ENCODE measurements around the gene CACNA1C. TPM values are rescaled to one million over a fixed set of nuclear protein-coding genes. Genes with fewer than 3 reads are reported as not detected.

CACNA1C gene
- total RNA-seq, 1 donor from 2014 or later: 11.7 TPM

GRCh38 chr12:2286461-2287131 lies 233.8 kb downstream of the CACNA1C start:
- Mint-ChIP-seq H3K9me3 (ENCODE audit: low read depth) (no peaks in the 10 kb centered on the region), H3K4me1 (ENCODE audit: low read depth) (peaks cover 1% of the 10 kb centered on the region), H3K36me3 (ENCODE audit: insufficient read depth) (no peaks in the 10 kb centered on the region), H3K27ac (no peak overlapping the region), H3K4me3 (ENCODE audit: low read depth) (no peak overlapping the region), H3K27me3 (peaks cover 28% of the 10 kb centered on the region)
- no peak for DNase-seq (ENCODE audit: low spot score, unreplicated experiment)
- TF ChIP-seq CTCF (IDR thresholded peaks at IDR 0.05; ENCODE audit: unreplicated experiment): no peak

- H3K36me3 Mint-ChIP-seq (ENCODE audit: insufficient read depth): no peaks in the 10 kb centered on the region
- H3K4me3 Mint-ChIP-seq (ENCODE audit: low read depth): no peak overlapping the region
- DNase-seq (ENCODE audit: low spot score, unreplicated experiment): no peak
- no peak for TF ChIP-seq CTCF (IDR thresholded peaks at IDR 0.05; ENCODE audit: unreplicated experiment)
- H3K27me3 Mint-ChIP-seq: peaks cover 28% of the 10 kb centered on the region
- no peak overlapping the region for H3K27ac Mint-ChIP-seq
- peaks cover 1% of the 10 kb centered on the region for H3K4me1 Mint-ChIP-seq (ENCODE audit: low read depth)
- no peaks in the 10 kb centered on the region for H3K9me3 Mint-ChIP-seq (ENCODE audit: low read depth)
Measured at GRCh38 chr12:2287151-2287550, 234.4 kb downstream of the CACNA1C start.

- TF ChIP-seq CTCF (IDR thresholded peaks at IDR 0.05; ENCODE audit: unreplicated experiment): no peak
- H3K9me3 Mint-ChIP-seq (ENCODE audit: low read depth): no peaks in the 10 kb centered on the region
- peaks cover 28% of the 10 kb centered on the region for H3K27me3 Mint-ChIP-seq
- H3K36me3 Mint-ChIP-seq (ENCODE audit: insufficient read depth): no peaks in the 10 kb centered on the region
- peaks cover 1% of the 10 kb centered on the region for H3K4me1 Mint-ChIP-seq (ENCODE audit: low read depth)
- no peak overlapping the region for H3K4me3 Mint-ChIP-seq (ENCODE audit: low read depth)
- no peak for DNase-seq (ENCODE audit: low spot score, unreplicated experiment)
- H3K27ac Mint-ChIP-seq: no peak overlapping the region
Measured at GRCh38 chr12:2287589-2287988, 234.8 kb downstream of the CACNA1C start.

- Mint-ChIP-seq H3K27me3 (peaks cover 28% of the 10 kb centered on the region), H3K4me3 (ENCODE audit: low read depth) (no peak overlapping the region), H3K27ac (no peak overlapping the region), H3K9me3 (ENCODE audit: low read depth) (no peaks in the 10 kb centered on the region), H3K36me3 (ENCODE audit: insufficient read depth) (no peaks in the 10 kb centered on the region), H3K4me1 (ENCODE audit: low read depth) (peaks cover 1% of the 10 kb centered on the region)
- DNase-seq (ENCODE audit: low spot score, unreplicated experiment): no peak
- TF ChIP-seq CTCF (IDR thresholded peaks at IDR 0.05; ENCODE audit: unreplicated experiment): no peak
Measured at GRCh38 chr12:2288001-2288400, 235.2 kb downstream of the CACNA1C start.

GRCh38 chr12:2288471-2288870 lies 235.7 kb downstream of the CACNA1C start:
- no peak overlapping the region for H3K4me3 Mint-ChIP-seq (ENCODE audit: low read depth)
- no peak for DNase-seq (ENCODE audit: low spot score, unreplicated experiment)
- H3K4me1 Mint-ChIP-seq (ENCODE audit: low read depth): peaks cover 1% of the 10 kb centered on the region
- no peak for TF ChIP-seq CTCF (IDR thresholded peaks at IDR 0.05; ENCODE audit: unreplicated experiment)
- peaks cover 28% of the 10 kb centered on the region for H3K27me3 Mint-ChIP-seq
- no peaks in the 10 kb centered on the region for H3K9me3 Mint-ChIP-seq (ENCODE audit: low read depth)
- H3K27ac Mint-ChIP-seq: no peak overlapping the region
- H3K36me3 Mint-ChIP-seq (ENCODE audit: insufficient read depth): no peaks in the 10 kb centered on the region

All from progenitor cell of endocrine pancreas (in vitro differentiated cells).